Loucy (cell line): ENCODE data around the gene DPM1.

ENCODE experiments used
- CTCF ChIP-seq: fragments of 200-600 bp; sonication (generic); conservative IDR thresholded peaks from 2 replicates; pipeline ENCODE4 v1.5.1; 2014; ENCODE audit warnings: mild to moderate bottlenecking, antibody characterized with exemption, low read length
- EZH2phosphoT487 ChIP-seq: fragments of 200-600 bp; IDR thresholded peaks from 2 replicates; pipeline ENCODE4 v1.6.1; 2018; ENCODE audit warnings: antibody characterized with exemption, mild to moderate bottlenecking, moderate library complexity, borderline replicate concordance

- no peak for TF ChIP-seq CTCF
- no peak for TF ChIP-seq EZH2phosphoT487
These were observed 48.9 kb downstream of the DPM1 start for GRCh38 chr20:50909413-50909812.
